Ishikawa (cell line): ENCODE data around the gene PPT1.

Experiments used
- CEBPB ChIP-seq: IDR thresholded peaks from 2 replicates; pipeline ENCODE4 v1.6.1; 2012
- CREB1 ChIP-seq: IDR thresholded peaks from 2 replicates; pipeline ENCODE4 v1.6.1; 2012; ENCODE audit warnings: low read depth
- EGR1 ChIP-seq: IDR thresholded peaks from 2 replicates; pipeline ENCODE4 v1.6.1; 2012
- EP300 ChIP-seq: IDR thresholded peaks from 2 replicates; pipeline ENCODE4 v1.6.1; 2012; ENCODE audit warnings: borderline replicate concordance
- FOXM1 ChIP-seq: IDR thresholded peaks from 2 replicates; pipeline ENCODE4 v1.6.1; 2012; ENCODE audit warnings: low read depth, borderline replicate concordance
- NFIC ChIP-seq: IDR thresholded peaks from 2 replicates; pipeline ENCODE4 v1.6.1; 2012
- RAD21 ChIP-seq: IDR thresholded peaks from 2 replicates; pipeline ENCODE4 v1.6.1; 2012; ENCODE audit warnings: low read depth
- TAF1 ChIP-seq: IDR thresholded peaks from 2 replicates; pipeline ENCODE4 v1.6.1; 2012; ENCODE audit warnings: low read depth, mild to moderate bottlenecking
- TCF12 ChIP-seq: IDR thresholded peaks from 2 replicates; pipeline ENCODE4 v1.6.1; 2012; ENCODE audit warnings: low read depth
- TEAD4 ChIP-seq: IDR thresholded peaks from 2 replicates; pipeline ENCODE4 v1.6.1; 2012
- YY1 ChIP-seq: IDR thresholded peaks from 2 replicates; pipeline ENCODE4 v1.6.1; 2012; ENCODE audit warnings: low read depth
- ZBTB7A ChIP-seq: IDR thresholded peaks from 2 replicates; pipeline ENCODE4 v1.6.1; 2012; ENCODE audit warnings: low read depth
- TF ChIP-seq, protein P1 (sequence below): IDR thresholded peaks from 2 replicates; pipeline ENCODE4 v1.6.1; 2012
- TF ChIP-seq, protein P2 (sequence below): IDR thresholded peaks from 2 replicates; pipeline ENCODE4 v1.6.1; 2012; ENCODE audit warnings: low read depth, mild to moderate bottlenecking
- TF ChIP-seq, protein P3 (sequence below): IDR thresholded peaks from 2 replicates; pipeline ENCODE4 v1.6.1; 2012

The PPT1 gene

DNA sequence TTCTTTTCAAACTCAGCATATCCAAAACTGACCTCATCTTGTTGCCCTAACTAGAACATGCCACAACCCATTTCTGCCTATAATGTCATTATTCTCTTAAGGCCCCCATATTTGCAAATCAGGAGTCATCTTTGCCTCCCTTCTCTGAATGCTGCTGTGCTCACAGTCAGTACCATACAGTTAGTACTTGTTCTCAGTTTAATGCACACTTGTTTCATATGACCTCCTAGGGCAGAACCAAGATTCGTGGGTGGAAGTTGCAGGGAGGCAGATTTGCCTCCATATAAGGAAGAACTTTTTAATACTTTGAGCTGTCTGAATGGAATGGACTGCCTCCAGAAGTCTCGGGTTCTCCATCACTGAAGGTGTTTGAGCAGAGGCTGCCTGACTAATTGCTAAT, 47.3 kb downstream of the PPT1 start:
- no peak for TF ChIP-seq CREB1

DNA sequence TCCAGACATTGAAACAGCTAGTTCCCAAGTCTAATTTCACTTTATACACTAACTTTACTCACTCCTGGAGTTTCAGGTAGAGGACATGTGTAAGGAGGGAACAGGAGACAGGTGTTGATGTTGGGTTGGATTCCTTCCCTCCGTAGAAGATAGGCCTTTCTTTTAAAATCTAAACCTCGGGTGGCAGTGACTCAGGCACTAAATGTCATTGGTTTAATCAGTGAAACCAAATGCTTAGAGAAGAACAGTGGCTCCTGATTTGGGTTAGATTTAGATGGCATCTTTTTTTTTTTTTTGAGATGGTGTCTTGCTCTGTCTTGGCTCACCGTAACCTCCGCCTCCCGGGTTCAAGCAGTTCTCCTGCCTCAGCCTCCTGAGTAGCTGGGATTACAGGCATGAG, 49.3 kb downstream of the PPT1 start:
- TF ChIP-seq, protein P1, sequence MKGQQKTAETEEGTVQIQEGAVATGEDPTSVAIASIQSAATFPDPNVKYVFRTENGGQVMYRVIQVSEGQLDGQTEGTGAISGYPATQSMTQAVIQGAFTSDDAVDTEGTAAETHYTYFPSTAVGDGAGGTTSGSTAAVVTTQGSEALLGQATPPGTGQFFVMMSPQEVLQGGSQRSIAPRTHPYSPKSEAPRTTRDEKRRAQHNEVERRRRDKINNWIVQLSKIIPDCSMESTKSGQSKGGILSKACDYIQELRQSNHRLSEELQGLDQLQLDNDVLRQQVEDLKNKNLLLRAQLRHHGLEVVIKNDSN: no peak
- TF ChIP-seq CEBPB (no peak), RAD21 (no peak), YY1 (no peak), EGR1 (no peak), CREB1 (no peak), ZBTB7A (no peak), EP300 (no peak), TEAD4 (no peak), TCF12 (no peak), NFIC (no peak), FOXM1 (no peak), TAF1 (no peak)
- TF ChIP-seq, protein P2, sequence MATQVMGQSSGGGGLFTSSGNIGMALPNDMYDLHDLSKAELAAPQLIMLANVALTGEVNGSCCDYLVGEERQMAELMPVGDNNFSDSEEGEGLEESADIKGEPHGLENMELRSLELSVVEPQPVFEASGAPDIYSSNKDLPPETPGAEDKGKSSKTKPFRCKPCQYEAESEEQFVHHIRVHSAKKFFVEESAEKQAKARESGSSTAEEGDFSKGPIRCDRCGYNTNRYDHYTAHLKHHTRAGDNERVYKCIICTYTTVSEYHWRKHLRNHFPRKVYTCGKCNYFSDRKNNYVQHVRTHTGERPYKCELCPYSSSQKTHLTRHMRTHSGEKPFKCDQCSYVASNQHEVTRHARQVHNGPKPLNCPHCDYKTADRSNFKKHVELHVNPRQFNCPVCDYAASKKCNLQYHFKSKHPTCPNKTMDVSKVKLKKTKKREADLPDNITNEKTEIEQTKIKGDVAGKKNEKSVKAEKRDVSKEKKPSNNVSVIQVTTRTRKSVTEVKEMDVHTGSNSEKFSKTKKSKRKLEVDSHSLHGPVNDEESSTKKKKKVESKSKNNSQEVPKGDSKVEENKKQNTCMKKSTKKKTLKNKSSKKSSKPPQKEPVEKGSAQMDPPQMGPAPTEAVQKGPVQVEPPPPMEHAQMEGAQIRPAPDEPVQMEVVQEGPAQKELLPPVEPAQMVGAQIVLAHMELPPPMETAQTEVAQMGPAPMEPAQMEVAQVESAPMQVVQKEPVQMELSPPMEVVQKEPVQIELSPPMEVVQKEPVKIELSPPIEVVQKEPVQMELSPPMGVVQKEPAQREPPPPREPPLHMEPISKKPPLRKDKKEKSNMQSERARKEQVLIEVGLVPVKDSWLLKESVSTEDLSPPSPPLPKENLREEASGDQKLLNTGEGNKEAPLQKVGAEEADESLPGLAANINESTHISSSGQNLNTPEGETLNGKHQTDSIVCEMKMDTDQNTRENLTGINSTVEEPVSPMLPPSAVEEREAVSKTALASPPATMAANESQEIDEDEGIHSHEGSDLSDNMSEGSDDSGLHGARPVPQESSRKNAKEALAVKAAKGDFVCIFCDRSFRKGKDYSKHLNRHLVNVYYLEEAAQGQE: no peak
- TF ChIP-seq, protein P3, sequence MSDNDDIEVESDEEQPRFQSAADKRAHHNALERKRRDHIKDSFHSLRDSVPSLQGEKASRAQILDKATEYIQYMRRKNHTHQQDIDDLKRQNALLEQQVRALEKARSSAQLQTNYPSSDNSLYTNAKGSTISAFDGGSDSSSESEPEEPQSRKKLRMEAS: no peak

DNA sequence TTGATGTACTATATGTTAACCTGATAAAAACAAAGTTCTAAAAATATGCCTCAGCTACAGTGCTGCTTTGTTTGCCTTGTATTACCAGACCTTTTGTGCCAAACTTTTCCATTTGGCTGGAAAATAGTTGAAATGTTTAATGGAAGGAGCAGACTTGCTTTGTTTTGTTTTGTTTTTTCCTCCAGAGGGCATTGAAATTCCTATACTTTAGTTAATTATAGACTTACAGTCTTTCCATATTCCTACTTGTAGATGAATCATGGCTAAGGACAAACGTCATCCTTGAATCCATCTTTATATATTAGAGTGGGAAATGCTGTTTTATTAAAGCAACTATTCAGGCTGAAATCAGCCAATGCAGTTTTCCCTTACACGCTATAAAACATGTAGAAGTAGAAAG, 49.8 kb downstream of the PPT1 start:
- TF ChIP-seq YY1 (no peak), CEBPB (no peak), TAF1 (no peak)

DNA sequence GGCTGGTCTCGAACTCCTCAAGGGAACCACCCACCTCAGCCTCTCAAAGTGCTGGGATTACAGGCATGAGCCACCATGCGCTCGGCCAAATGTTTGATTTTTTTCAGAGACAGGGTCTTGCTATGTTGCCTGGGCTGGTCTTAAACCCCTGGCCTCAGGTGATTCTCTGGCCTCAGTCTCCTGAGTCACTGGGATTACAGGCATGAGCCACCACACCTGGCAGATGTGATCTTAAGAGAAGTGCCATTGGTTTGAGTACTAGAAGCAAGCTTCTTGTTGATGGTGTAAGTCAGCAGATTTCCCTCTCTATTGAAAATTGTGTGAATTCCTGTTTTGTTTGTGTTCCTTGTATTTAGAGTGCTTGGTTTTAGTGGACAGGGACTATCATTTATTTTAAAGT, 51.3 kb downstream of the PPT1 start:
- no peak for TF ChIP-seq CEBPB
- TF ChIP-seq RAD21: no peak
- TF ChIP-seq NFIC: no peak
- TF ChIP-seq CREB1: no peak
- no peak for TF ChIP-seq YY1
- no peak for TF ChIP-seq TCF12
- TF ChIP-seq, protein P3: no peak
- TF ChIP-seq EGR1: no peak
- no peak for TF ChIP-seq TEAD4
- TF ChIP-seq EP300: no peak
- no peak for TF ChIP-seq TAF1

DNA sequence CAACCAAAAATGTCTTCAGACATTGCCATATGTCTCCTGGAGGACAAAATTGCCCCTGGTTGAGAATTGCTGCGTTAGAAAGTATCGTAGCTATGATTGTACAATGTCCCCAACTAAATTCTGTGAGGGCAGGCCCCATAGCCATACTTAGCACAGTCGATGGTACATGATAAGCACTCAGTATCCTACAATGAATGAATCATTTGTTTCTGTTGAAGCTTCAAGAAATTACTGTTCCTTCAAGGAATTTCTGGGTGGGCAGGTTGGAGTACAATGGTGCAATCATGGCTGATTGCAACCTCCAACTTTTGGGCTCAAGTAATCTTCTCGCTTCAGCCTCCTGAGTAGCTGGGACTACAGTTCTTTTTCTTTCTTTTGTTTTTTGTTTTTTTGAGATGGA, 51.9 kb downstream of the PPT1 start:
- TF ChIP-seq NFIC (no peak), CEBPB (no peak), ZBTB7A (no peak), CREB1 (no peak)
- TF ChIP-seq, protein P1: no peak
- TF ChIP-seq, protein P2: no peak

DNA sequence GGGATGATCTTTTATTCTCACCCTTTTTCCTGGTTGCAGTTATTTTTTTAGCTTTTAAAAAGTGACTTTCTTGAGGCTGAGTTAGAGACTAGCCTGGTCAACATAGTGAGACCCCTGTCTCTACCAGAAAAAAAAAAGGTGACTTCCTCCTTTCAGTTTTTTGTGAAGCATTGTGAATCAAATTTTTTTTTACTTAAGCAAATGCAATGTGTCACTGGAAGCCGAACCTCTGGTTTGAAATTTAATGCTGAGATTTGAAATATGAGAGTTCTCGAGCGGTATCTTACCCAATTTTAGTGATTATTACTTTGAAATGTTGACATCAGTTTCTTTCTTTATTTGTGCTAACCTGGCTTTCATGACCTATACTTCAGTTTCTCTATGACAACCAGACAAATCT, 52.9 kb downstream of the PPT1 start:
- TF ChIP-seq CREB1 (no peak), CEBPB (no peak), TCF12 (no peak), TEAD4 (no peak), YY1 (no peak)
- TF ChIP-seq, protein P1: no peak

DNA sequence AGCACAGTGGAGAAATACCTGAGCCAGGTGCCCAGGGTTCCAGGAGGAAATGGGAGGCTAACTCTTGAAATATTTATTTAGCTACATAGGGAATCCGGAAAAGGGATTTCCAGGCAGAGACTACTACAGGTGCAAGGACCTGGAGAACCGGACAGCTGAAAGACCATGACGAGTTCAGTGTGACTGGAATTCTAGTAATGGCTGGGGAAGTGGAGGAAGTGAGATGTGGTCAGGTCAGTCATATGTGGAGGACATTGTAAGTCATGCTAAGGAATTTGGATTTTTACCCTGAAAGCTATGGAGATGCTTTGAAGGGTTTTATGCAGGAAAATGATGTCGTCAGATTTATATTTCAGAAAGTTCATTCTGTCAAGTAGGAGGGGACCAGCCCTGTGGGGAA, 54.7 kb downstream of the PPT1 start:
- TF ChIP-seq, protein P3: no peak
- TF ChIP-seq TAF1: no peak
- no peak for TF ChIP-seq EP300
